ENCODE measurements around the gene PRAMEF9. TPM values are rescaled to one million over a fixed set of nuclear protein-coding genes. Genes with fewer than 3 reads are reported as not detected.
A peak's percentile ranks its signal among the peaks of the same experiment; 100 is the strongest.
"Not testable (repeated sequence)": the region's sequence is repeated elsewhere in the genome, so short reads cannot be mapped to it uniquely, and the experiment has no call there.

Gene PRAMEF9
- total RNA-seq, result not detected

DNA sequence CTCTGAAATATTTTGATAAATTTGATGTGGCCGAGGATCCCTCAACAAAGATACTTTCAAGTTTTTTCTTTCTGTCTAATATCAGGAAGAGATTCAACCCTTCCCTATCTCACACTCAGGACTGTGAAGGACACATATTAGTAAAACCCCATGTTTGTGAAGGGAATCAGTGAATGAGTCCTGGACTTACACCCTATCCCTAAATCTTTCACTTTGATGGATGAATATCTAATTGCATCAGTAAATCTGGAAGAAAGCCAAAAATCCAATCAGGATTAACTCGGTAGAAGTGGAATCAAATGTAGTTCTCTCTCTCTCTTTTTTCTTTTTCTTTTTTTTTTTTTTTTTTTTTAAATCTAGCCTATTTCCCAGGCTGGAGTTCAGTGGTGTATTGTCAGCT lies at the start of gene PRAMEF9:
Gene PRAMEF9 (plus strand): TSS at position 301 of the 400 bp plus-strand sequence. CDS start 3,433 bp downstream, outside the sequence.
- not testable (repeated sequence) for DNase-seq (ENCODE audit: low read depth in 2 of 3, low spot score in 2 of 3)

DNA sequence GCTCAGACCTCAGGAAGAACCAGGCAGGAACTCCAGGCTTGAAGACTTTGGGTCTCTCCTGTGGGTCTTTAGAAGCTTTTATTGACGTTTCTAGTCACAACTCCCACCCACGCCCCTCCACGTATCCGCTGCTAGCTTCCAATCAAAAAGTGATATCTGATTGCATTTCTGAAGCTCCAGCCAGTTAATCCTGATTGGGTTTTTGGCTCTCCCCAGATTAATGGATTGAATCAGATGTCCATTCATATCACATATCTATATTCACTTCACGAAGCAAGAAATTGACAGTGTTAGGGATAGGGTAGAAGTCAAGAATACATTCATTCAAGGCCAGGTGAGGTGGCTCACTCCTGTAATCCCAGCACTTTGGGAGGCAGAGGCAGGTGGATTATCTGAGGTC lies 15.7 kb upstream of the PRAMEF9 start, which contains the start of gene PRAMEF26:
Gene PRAMEF26 (minus strand): TSS at position 101 of the 400 bp plus-strand sequence. CDS start 2,914 bp downstream, outside the sequence.
- not testable (repeated sequence) for DNase-seq (ENCODE audit: low read depth in 2 of 3, low spot score in 2 of 3)

DNA sequence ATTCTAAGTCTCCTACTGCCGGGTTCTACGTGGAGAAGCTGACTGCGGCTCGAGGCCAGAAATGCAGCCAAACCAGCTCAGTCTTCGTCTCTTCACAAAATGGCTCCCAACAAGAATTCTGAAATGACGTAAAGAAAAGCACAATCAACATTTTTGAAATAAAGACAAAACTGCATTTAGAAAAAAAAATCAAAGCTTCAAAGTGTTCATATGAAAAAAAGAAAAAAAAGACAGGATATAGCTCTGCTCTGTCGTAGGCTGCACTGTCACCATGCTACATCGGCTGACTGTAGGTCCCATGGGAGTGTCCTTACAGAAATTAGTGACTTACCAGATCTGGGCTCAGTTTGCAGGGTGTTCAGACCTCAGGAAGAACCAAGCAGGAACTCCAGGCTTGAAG lies 6.1 kb upstream of the PRAMEF9 start, which contains the start of gene HNRNPCL4:
Gene HNRNPCL4 (minus strand): TSS at position 101 of the 400 bp plus-strand sequence. CDS start 164 bp downstream, outside the sequence.
- DNase-seq (ENCODE audit: low read depth in 2 of 3, low spot score in 2 of 3), result not testable (repeated sequence)

DNA sequence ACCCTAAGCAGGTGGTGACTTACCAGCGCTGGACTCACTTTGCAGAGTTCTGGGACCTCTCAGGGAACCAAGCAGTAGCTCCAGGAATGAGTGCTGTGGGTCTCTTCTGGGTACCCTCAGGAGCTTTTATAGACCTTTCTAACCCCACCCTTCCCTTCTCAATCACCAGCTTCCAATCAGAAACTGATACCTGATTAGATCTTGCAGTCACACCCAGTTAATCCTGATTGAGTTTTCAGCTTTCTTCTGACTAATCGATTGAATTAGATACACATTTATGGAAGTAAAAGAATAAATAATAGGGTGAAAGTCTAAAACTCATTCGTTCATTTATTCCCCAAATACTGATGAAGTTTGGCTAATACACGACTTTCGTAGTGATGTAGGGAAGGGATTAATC lies 29.7 kb downstream of the PRAMEF9 start, which contains the start of gene PRAMEF13:
Gene PRAMEF13 (minus strand): TSS at position 101 of the 400 bp plus-strand sequence. CDS start 1,820 bp downstream, outside the sequence.
- not testable (repeated sequence) for DNase-seq (ENCODE audit: low read depth in 2 of 3, low spot score in 2 of 3)

DNA sequence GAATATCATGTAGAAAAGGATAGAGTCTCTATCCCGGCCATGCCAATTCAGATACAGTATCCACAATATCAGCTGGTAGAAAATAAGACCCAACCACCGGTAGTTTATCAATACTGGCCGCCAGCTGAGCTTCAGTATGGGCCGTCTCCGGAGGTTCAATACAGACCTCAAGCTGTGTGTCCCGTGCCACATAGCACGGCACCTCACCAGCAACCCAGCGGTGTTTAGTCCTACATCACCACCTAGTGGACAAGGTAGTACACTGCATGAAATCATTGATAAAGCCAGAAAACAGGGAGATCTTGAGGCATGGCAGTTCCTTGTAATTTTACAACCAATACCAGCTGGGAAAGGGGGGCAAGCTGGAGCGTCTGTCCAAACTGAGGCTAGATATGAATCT lies 37.1 kb downstream of the PRAMEF9 start:
- DNase-seq (ENCODE audit: low read depth in 2 of 3, low spot score in 2 of 3), result not testable (repeated sequence)

DNA sequence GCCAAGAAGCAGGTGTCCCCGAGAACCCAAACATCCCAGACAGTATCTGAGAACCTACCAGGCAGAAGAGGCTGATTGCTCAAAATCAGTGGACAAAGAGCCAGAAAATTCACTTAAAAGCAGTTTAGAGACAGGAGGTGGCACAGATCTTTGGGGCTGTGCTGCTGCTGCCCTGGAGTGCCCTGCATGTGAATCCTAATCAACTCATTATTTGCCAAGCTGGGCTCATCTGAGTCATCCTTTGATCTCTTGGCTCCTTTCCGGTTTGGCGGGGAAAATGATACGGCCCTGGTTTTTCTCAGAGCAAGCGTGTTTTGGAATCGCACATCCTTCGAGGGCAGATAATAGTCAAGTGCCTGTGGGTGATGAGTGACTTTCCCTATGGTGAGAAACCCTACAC lies 45.0 kb downstream of the PRAMEF9 start:
- DNase-seq (ENCODE audit: low read depth in 2 of 3, low spot score in 2 of 3), result not testable (repeated sequence)

DNA sequence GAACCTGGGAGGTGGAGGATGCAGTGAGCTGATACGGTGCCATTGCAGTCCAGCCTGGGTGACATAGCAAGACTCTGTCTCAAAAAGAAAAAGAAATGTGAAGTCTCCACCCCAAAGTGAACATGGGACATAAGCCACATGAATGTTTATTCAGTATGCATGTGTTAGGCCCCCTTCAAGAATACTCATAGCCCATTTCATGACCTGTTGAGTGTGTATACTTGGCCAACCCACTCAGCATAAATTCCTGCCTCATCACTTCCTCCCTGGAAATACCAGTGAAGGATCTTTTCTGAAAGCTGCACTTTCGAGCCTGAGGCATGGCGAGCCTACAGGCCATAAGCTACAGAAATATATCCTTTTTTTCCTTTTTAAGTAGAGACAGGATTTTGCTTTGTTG lies 47.6 kb downstream of the PRAMEF9 start:
- DNase-seq (ENCODE audit: low read depth in 2 of 3, low spot score in 2 of 3), result not testable (repeated sequence)

DNA sequence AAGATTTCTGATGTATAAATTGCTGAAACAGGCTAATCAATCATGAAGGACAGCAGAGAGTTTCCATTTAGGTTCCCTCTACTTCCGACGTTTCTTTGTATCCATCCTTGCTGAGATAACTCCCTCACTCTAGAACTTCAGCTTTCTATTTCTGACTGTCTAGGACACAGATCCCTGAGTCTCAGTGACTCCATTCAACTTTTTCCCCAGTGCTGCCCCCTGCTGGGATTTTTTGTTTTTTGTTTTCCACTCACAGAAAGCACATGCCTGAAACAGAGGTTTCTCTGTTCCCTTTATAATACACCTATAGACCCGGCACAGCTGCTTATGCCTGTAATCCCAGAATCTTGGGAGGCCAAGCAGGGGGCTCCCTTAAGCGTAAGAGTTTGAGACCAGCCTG lies 51.1 kb downstream of the PRAMEF9 start:
- DNase-seq (ENCODE audit: low read depth in 2 of 3, low spot score in 2 of 3), result not testable (repeated sequence)

DNA sequence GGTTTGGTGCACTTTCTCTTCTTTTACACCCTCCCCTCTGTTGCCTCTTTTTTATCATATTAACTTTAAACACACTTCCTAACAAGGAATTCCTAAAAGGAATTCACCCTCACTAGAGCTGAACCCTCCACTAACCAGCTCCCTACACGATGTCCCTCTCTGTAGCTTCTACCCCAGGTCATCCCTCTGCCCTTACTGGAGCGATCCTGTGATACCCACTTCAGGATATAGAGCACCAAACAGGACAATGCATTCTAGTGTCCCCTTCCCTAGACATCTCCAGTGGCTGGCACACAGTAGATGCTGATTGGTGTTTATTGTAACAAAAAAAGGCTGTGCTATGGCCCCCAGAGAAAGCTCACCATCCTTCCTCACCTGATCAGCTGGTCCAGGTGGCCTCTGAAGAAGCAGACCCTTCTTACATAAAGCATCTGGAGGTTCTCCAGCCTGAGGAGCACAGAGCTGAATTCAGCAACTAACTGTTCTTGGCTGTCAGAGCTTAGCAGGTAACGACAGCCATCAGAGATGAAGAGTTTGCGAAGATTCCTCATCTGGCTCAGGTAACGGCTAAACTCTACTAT lies 52.9 kb downstream of the PRAMEF9 start:
- no peak for DNase-seq (ENCODE audit: low read depth in 2 of 3, low spot score in 2 of 3)

DNA sequence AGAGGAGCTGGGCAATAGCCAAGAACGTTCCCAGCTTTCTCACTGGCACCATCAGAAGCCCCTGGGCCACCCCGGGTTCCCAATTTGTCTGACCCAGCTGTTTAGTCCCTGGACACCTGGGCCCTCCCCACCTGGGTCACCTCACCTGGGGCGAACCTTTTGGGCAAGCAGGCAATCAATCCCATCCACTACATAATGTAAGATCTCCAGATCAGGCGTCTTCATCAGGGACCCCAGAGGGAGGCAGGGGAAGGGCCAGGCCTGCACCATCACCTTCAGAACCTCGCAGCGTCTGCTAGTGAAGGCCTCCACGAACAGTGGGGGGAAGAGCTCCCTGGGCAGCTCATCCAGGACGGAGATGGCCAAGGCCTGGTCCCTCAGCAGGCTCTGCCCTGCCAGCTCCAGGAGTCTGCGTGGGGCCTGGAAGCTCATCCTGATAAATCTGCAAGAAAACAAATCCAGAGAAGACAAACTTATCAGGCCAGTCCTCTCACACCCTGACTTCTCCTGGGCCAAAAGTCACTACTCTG lies 54.1 kb downstream of the PRAMEF9 start, which contains the start of gene PRAMEF18:
Gene PRAMEF18 (minus strand): TSS at position 480 of the 530 bp plus-strand sequence. CDS start 48 bp downstream, at position 432.
- not testable (repeated sequence) for DNase-seq (ENCODE audit: low read depth in 2 of 3, low spot score in 2 of 3)

DNA sequence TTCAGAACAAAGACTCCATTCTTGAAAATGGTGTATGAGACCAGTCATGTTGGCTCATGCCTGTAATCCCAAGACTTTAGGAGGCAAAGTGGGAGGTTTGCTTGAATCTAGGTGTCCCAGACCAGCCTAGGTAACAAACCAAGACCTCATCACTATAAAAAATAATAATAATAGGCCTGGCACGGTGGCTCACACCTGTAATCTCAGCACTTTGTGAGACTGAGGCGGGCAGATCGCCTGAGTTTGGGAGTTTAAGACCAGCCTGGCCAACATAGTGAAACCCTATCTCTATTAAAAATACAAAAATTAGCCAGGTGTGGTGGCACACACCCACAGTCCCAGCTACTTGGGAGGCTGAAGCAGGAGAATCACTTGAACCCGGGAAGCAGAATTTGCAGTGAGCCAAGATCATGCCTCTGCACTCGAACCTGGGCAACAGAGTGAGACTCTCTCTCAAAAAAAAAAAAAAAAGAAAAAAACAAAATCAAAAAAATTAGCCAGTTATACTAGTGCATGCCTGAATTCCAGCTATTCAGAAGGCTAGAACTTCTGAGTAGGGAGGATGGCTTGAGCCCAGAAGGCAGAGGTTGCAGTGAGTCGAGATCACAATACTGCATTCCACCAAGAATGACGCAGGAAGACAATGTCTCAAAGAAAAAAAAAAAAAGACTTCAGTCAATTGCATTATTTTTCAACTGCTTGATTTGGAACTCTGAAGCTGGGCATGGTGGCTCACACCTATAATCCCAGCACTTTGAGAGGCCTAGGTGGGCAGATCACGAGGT lies 55.8 kb downstream of the PRAMEF9 start:
- DNase-seq (ENCODE audit: low read depth in 2 of 3, low spot score in 2 of 3), result not testable (repeated sequence)

DNA sequence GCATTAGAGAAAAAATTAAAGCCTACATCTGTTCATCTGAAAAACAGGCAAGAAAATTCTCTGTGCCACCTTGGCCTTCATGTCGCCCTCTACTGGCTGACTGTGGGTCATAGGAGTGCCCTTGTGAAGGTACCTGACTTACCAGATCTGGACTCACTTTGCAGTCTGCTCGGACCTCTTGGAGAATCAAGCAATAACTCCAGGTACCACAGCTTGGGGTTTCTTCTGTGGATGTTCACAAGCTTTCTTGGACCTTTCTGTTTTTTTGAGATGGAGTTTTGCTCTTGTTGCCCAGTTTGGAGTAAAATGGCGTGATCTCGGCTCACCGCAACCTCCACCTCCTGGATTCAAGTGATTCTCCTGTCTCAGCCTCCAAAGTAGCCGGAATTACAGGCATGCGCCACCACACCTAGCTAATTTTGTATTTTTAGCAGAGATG lies 56.7 kb downstream of the PRAMEF9 start:
- DNase-seq (ENCODE audit: low read depth in 2 of 3, low spot score in 2 of 3), result peak in 2 of 3 donors; percentile 40 to 78

Other genes starting within 250 kb of the PRAMEF9 start
- not detected for gene PRAMEF6, start 224.3 kb upstream of the PRAMEF9 start, total RNA-seq
- gene PRAMEF27, start 115.3 kb upstream of the PRAMEF9 start, total RNA-seq, result not detected
- not detected for gene HNRNPCL3, start 111.1 kb upstream of the PRAMEF9 start, total RNA-seq
- gene PRAMEF25, start 101.1 kb upstream of the PRAMEF9 start, total RNA-seq, result not detected
- gene HNRNPCL2, start 55.0 kb upstream of the PRAMEF9 start, total RNA-seq, result not detected
- gene PRAMEF26, start 15.8 kb upstream of the PRAMEF9 start, total RNA-seq, result not detected
- gene HNRNPCL4, start 6.2 kb upstream of the PRAMEF9 start, total RNA-seq, result not detected
- gene PRAMEF13, start 29.6 kb downstream of the PRAMEF9 start, total RNA-seq, result not detected
- gene PRAMEF18, start 54.3 kb downstream of the PRAMEF9 start, total RNA-seq, result not detected
- gene PRAMEF5, start 82.3 kb downstream of the PRAMEF9 start, total RNA-seq, result not detected
- not detected for gene PRAMEF8, start 113.3 kb downstream of the PRAMEF9 start, total RNA-seq
- not detected for gene PRAMEF33, start 131.7 kb downstream of the PRAMEF9 start, total RNA-seq
- not detected for gene PRAMEF15, start 143.7 kb downstream of the PRAMEF9 start, total RNA-seq
- gene PRAMEF14, start 175.3 kb downstream of the PRAMEF9 start, total RNA-seq, result not detected
- not detected for gene PRAMEF19, start 200.1 kb downstream of the PRAMEF9 start, total RNA-seq
- not detected for gene PRAMEF17, start 217.8 kb downstream of the PRAMEF9 start, total RNA-seq
- not detected for gene PRAMEF20, start 238.6 kb downstream of the PRAMEF9 start, total RNA-seq